Endothelial cell of umbilical vein (primary cell): ENCODE results near the gene PRSS21.

Experiments used
- POLR2AphosphoS5 ChIP-seq: IDR thresholded peaks from 2 replicates; pipeline ENCODE4 v1.6.1; 2012; ENCODE audit warnings: low read depth, mild to moderate bottlenecking, control low read depth, low read length, moderate library complexity; ENCODE audit not compliant: insufficient read depth
- TF ChIP-seq, protein P1 (sequence below), 2 donors: IDR thresholded peaks; 1 replicate in 1 of 2; 2 replicates in 1 of 2; pipeline ENCODE4 v1.5.1; 2011; ENCODE audit warnings: low read length in 2 of 2, mild to moderate bottlenecking in 2 of 2, moderate library complexity in 2 of 2, control low read depth in 1 of 2, inconsistent platforms in 1 of 2, low read depth in 1 of 2; ENCODE audit not compliant: insufficient read depth in 1 of 2; ENCODE audit errors: extremely low read depth in 1 of 2

DNA sequence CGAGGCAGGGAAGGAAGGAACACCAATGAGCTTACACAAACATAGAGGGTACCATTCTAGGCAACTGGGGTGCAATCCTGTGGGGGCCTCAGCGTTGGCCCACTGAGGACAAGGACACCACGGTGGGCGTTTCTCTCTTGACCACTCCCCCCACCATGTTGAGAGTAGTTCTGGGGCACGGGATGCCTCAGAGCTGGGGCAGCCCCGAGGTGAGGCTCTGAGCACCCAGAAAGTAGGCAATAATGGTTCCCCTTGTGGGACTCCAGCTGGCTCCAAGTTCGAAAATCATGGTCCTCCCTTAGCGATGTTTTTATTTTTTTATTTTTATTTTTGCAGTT is 5.1 kb downstream of the PRSS21 start:
- TF ChIP-seq, protein P1, sequence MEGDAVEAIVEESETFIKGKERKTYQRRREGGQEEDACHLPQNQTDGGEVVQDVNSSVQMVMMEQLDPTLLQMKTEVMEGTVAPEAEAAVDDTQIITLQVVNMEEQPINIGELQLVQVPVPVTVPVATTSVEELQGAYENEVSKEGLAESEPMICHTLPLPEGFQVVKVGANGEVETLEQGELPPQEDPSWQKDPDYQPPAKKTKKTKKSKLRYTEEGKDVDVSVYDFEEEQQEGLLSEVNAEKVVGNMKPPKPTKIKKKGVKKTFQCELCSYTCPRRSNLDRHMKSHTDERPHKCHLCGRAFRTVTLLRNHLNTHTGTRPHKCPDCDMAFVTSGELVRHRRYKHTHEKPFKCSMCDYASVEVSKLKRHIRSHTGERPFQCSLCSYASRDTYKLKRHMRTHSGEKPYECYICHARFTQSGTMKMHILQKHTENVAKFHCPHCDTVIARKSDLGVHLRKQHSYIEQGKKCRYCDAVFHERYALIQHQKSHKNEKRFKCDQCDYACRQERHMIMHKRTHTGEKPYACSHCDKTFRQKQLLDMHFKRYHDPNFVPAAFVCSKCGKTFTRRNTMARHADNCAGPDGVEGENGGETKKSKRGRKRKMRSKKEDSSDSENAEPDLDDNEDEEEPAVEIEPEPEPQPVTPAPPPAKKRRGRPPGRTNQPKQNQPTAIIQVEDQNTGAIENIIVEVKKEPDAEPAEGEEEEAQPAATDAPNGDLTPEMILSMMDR (IDR thresholded peaks at IDR 0.05; ENCODE audit: extremely low read depth in 1 of 2, insufficient read depth in 1 of 2, low read depth in 1 of 2, low read length in 2 of 2): no peak
- TF ChIP-seq POLR2AphosphoS5: no peak
